ENCODE results near the gene MS4A4A. TPM values are rescaled to one million over a fixed set of nuclear protein-coding genes. Genes with fewer than 3 reads are reported as not detected.

MS4A4A gene
- total and polyA plus RNA-seq, 10 of the 15 experiments (the other 5 are each of a cell fraction or from before 2014, with no cell fraction given) = 0.10 to 2.4 (median 0.68) TPM

DNA sequence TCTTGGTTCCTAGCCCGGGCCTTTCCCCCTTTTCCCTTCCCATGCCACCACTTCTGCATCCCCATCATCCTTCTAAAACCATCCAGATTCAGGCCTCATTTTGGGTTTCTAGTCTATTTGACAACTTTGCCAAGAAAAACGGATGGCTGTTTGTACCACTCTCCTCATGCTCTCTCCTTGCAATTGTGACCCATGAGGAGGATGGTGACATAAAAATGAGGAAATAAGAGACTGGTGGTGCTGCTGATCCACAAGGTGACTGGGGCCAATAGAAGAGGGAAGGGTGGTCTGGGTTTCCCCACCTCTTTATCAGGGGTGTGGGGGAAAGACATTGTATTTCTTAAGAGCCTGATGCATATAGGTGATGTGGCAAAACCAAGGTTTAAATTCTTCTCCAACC is 1.0 kb downstream of the MS4A4A start:
- no peak overlapping the region for H3K9ac ChIP-seq (ENCODE audit: control insufficient read depth, insufficient read depth, low read length)
- no peak for DNase-seq (ENCODE audit: low read depth, low spot score)
- 83% methylated on average over 2 of the region's 2 CpGs for WGBS (ENCODE audit: insufficient coverage, insufficient replicate concordance, low lambda C conversion rate, missing lambda C conversion rate)
- in situ Hi-C loops (cut with MboI) (no loop called here), intact Hi-C loops (cut with micrococcal nuclease; ENCODE audit: unreplicated experiment) (no loop called here)
- ATAC-seq = no peak
- no peaks in the 10 kb centered on the region for H3K4me1 ChIP-seq (ENCODE audit: control insufficient read depth, insufficient read depth, low read length)
- no TSS peak for BruUV-seq (replicated peaks)
- SMC1A ChIA-PET (ENCODE audit: uncharacterized antibody, unreplicated experiment) = no interaction called here
- H3K4me2 ChIP-seq (ENCODE audit: control insufficient read depth, insufficient read depth) = no peak overlapping the region
- H3K9me3 ChIP-seq (replicated peaks; ENCODE audit: control insufficient read depth, insufficient read depth, low read length) = no peaks in the 10 kb centered on the region
- H4K20me1 ChIP-seq (ENCODE audit: control insufficient read depth, insufficient read depth) = no peaks in the 10 kb centered on the region
- H3K79me2 ChIP-seq (ENCODE audit: control insufficient read depth, insufficient read depth, low read length) = no peaks in the 10 kb centered on the region
- no peaks in the 10 kb centered on the region for H3K27me3 ChIP-seq (replicated peaks in 1 of 2; ENCODE audit: control insufficient read depth in 2 of 2, insufficient read depth in 2 of 2, low read length in 1 of 2)
- no peaks in the 10 kb centered on the region for H3K36me3 ChIP-seq (ENCODE audit: control insufficient read depth in 2 of 2, insufficient read depth in 2 of 2, low read length in 1 of 2)
- CTCF ChIA-PET = interaction anchor here (1.0 to 2.6 kb wide), 3 partner anchors 12 to 53 kb away, joined by 3 to 11 read pairs (median 3); no protein-coding TSS in a partner anchor
- TF ChIP-seq, protein P1, sequence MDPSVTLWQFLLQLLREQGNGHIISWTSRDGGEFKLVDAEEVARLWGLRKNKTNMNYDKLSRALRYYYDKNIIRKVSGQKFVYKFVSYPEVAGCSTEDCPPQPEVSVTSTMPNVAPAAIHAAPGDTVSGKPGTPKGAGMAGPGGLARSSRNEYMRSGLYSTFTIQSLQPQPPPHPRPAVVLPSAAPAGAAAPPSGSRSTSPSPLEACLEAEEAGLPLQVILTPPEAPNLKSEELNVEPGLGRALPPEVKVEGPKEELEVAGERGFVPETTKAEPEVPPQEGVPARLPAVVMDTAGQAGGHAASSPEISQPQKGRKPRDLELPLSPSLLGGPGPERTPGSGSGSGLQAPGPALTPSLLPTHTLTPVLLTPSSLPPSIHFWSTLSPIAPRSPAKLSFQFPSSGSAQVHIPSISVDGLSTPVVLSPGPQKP (IDR thresholded peaks at IDR 0.05; ENCODE audit: low read depth, low read length) = no peak
- TF ChIP-seq SPI1 (IDR thresholded peaks at IDR 0.05; ENCODE audit: borderline replicate concordance, insufficient read depth, low read depth, low read length) (no peak), STAT1 (conservative IDR thresholded peaks at IDR 0.05) (no peak), GABPA (IDR thresholded peaks at IDR 0.05; ENCODE audit: low read depth) (no peak), MAX (IDR thresholded peaks at IDR 0.05; ENCODE audit: low read depth, low read length) (no peak), PAX5 (IDR thresholded peaks at IDR 0.05; ENCODE audit: borderline replicate concordance, low read depth, low read length) (no peak), NBN (IDR thresholded peaks at IDR 0.05) (no peak), EP300 (IDR thresholded peaks at IDR 0.05; ENCODE audit: borderline replicate concordance in 1 of 2, control insufficient read depth in 1 of 2, low read depth in 2 of 2, low read length in 2 of 2) (no peak), ZSCAN29 (IDR thresholded peaks at IDR 0.05) (no peak), POLR2AphosphoS5 (IDR thresholded peaks at IDR 0.05; ENCODE audit: low read length) (no peak), BRCA1 (IDR thresholded peaks at IDR 0.05; ENCODE audit: low read depth, low read length) (no peak)
- TF ChIP-seq, protein P2, sequence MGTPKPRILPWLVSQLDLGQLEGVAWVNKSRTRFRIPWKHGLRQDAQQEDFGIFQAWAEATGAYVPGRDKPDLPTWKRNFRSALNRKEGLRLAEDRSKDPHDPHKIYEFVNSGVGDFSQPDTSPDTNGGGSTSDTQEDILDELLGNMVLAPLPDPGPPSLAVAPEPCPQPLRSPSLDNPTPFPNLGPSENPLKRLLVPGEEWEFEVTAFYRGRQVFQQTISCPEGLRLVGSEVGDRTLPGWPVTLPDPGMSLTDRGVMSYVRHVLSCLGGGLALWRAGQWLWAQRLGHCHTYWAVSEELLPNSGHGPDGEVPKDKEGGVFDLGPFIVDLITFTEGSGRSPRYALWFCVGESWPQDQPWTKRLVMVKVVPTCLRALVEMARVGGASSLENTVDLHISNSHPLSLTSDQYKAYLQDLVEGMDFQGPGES (IDR thresholded peaks at IDR 0.05) = no peak
- H3K4me3 ChIP-seq = no peak overlapping the region
- no peak overlapping the region for H2AFZ ChIP-seq (ENCODE audit: control insufficient read depth, low read depth, low read length)
- no peak for FAIRE-seq
- POLR2A ChIA-PET = no interaction called here
- RAD21 ChIA-PET (ENCODE audit: unreplicated experiment) = no interaction called here
- no peak overlapping the region for H3K27ac ChIP-seq (ENCODE audit: control insufficient read depth, insufficient read depth)

Measured in GM12878 (cell line).